Stimulated activated CD4-positive, alpha-beta T cell treated with anti-CD3 and anti-CD28 coated beads, TNF-alpha, amount 100 ng/mL, for 48 hours (primary cell): ENCODE measurements around the gene BTBD9.

ENCODE experiments used
- DNase-seq, 3 donors: peaks; one replicate each; pipeline ENCODE4 v3.0.0-alpha.2; 2020; ENCODE audit warnings: low read depth in 3 of 3

BTBD9 gene

DNA sequence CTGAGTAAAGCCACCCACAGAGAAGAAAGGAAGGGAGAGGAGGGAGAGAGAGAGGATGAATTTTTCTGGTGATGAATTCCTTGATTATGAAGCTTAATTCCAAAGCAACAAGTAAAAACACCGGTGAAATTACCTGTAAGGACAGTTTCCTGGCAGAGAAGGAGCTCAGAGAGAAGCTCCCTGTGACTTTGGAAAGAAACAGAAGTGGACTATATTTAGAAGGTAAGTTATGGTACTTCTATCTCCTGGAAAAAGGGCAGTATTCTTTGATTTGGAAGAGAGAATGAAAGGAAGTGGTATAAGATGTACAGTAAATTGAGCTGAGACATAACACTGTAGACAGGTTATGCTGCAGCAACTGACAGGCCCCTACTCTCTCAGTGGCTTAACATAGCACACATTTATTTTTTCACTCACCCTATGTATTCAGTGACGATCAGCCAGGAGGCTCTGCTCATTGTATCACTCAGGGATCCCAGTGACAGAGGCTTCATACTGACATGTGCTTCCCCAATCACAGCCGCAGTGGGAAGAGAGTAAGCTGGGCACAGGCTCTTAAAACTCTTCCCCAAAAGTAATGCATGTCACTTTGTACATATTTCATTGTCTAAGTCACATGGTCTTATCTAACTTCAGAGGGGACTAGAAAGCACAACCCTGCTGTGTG, 349.5 kb downstream of the BTBD9 start:
- no peak for DNase-seq

DNA sequence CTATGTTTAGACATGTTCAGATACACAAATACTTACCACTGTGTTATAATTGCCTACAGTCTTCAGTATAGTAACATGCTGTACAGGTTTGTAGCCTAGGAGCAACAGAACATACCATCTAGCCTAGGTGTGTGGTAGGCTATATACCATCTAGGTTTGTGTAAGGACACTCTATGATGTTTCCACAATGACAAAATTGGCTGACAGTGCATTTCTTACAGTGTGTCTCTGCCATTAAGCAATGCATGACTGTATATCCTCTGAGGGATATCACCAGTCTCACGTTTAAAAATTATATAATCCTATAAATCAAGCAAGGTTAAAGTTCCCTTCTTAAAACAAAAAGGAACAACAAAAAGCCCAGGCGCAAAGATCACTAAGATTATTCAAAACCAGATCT, 352.2 kb downstream of the BTBD9 start:
- DNase-seq = no peak

DNA sequence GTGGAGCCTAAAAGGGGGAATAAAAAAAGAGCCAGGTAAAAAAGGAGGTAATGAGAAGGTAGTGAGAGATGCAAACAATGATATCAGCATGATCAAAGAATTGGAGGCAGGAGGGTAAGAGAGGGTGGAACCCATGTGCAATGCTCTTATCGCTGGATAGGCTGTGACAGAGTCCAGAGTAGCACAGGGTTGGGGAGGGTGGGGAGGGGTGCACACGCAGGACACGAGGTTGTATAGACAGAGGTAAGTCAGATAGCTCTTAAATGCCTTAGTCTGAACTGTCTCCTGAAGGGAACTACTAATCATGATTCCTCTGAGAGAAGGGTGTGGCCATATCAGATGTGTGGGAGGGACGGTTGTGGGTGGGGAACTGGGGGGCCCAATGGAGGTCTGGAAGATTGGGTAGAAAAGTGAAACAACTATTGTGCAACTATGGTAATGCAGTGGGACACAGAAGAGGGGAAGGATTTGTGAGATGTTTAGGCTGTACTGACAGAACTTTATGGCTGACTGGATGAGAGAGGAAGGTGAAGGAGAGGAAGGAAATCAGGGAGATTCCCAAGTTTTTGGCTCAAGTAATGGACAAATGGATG, 354.8 kb downstream of the BTBD9 start:
- no peak for DNase-seq

DNA sequence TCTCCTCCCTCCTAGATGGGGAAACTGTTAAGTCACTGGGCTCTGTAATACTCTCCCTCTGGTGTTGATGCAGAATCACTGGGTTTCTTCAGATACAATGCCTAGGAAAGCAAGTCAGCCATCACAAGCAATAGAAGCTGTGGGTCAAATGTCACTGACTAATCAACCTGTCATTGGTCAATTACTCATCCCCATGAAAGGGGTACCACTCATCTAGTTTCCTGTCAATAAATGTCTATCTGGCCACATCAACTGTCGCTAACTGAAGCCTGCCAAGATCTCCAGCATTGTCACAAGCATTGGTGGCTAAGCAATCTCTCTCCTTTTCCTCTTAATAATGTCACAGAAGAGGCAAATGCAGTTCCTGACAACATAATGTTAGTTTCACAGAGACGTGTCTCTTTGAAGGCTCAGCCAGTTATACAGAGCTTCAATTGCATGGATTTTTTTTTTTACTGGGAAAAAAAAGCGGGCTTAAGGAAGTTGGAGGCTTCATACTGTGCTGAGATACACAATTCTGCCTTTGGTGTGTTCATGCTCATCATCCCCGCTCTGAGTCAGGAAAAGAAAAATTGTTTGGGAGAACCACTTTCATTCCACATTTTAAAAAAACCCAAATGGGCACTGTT, 355.9 kb downstream of the BTBD9 start:
- DNase-seq = peak in 1 of 3 donors; percentile 7

DNA sequence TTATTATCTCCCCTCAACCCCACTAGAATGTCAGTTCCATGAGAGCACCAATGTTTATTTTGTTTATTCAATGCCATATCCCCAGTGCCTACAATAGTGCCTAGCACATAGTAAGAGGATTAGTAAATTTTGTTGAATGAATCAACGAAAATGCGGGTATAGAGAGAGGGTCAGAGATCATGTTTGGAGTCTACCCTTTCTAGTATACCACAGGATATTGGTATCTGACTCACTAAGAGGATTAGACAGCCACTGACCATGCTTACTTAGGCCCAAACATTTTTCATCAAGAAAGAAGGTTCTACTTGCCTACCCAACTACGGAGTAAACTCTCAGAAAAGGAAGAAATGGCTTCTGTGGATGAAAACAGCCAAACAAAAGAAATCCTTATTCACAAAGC, 356.8 kb downstream of the BTBD9 start:
- no peak for DNase-seq

DNA sequence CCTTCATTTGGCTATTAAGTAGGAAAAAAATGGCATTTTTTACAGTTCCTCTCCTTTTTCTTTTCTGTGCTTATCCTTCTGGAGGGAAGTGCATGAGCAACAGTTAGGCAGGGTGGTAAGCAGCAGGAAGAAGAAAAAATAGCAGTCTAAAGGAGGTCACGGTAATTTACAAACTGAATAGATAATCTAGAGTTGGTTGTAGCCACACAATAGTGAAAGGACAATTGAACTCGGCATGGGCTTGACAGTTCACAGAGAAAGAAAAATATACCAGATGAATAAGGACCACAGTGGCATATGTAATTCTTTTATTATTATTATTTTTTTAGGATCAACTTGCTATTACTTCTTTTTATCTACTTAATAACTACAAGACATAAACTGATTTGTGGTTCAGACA, 358.6 kb downstream of the BTBD9 start:
- DNase-seq = no peak

DNA sequence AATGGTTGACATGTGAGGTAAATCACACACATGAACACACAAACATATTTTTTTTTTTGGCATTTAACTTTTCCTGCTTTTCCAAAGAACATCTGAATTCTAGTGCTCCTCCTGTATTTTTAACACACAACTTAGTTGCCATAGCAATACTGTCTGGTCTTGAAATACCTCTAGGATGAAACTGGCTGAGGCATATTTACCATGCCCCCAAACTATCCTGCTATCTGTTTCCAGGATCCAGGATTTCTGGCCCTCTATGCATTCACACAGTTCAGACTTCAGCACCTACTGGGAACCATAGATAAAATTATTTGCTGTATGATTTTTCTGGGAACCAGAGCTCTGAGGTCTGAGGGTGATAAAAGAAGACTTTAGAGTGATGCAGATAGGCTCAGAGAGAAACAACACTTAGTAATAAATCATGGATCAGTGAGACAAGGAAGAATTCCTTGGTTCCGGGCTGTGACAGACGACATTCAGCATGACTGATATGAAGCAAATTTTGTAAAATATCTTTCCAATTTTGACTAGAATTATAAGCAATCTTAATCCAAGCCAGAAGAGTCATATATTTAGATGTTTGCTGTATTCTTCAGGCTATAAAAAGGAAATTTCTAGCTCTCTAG, 359.7 kb downstream of the BTBD9 start:
- no peak for DNase-seq

DNA sequence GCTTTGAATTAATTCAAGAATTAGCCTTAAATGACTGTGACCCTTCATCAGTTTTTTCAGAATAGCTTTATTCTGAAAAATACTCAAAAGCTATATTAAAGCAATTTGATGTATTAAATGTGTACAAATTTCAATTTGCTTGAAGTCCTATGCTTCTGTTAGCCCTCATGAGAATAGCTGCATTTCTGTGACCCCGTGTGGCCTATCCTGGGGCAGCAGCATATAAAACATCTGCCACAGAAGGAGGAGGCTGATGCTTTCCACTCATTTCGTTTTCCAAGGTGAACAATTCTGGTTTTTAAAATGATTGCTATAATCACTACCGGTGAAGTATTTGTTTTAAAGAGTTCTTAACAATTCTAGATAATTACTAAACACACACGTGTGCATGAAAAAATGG, 360.3 kb downstream of the BTBD9 start:
- DNase-seq = no peak

DNA sequence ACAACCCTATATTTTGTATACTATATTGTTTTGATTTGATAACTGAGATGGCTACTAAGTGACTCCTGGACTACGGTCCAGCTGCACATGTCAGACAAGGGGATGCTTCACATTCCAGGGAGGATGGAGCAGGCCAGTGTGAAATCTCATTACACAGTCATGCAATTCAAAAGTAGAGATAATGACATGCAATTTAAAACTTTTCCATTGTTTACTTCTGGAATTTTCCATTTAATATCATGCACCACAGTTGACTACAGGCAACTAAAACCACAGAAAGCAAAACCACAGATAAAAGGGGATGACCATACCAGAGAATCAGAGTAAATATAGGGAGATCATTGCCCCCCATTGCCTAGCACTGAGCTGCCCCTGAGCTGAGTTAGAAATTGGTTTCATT, 366.4 kb downstream of the BTBD9 start:
- no peak for DNase-seq

DNA sequence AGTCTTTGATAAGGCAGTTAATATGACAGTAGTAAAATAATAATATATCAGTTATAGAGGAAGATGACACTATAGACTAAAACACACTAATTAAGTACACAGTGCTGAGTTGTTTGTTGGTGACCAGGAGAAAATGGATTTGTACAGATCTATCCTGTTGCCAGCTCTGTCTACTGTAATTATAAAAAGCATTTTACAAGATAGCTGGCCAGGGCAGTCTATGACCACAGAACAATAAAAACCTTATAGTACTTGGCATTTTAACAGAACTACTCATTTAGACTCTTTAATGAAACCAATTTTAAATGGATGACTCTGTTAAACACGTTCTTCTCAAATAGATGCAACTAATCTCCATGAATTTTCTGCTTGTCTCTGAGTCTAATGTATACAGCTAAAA, 367.5 kb downstream of the BTBD9 start:
- no peak for DNase-seq

DNA sequence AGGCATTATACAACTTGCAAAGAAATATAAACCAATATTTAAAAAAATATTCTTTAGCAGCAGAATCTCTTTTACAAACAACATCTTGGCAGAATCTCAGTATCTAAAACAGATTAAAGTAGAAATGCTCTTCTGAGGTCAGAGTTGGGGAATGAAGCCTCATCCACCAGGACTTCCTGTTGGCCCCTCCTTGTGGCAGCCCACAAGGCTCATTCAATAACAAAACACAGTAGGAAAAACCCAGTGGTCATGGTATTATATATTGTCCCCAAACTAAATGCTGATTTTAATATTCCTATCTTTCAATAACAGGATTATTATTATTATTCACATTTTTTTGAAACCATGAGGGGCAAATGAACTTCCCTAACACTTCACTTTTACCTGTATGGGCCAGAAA, 368.6 kb downstream of the BTBD9 start:
- DNase-seq = no peak

DNA sequence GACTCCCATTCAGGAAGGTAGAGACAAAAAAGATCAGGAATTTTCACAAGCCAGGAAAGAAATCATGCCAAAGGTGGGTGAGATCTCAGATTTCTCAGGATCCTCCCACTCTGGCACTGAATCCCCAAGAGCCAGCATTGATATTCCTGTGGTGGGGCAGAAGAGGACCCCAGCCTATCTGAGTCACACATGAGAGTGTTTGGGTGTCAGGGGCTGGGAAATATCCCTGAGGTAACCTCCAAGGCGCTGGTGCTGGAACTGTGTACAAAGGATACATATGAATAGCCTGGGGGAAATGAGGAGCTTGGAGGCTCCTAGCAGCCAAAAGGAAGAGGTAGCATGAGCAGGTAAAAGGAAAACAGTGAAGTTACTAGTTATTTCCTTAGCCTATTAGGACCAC, 369.4 kb downstream of the BTBD9 start:
- DNase-seq = no peak

DNA sequence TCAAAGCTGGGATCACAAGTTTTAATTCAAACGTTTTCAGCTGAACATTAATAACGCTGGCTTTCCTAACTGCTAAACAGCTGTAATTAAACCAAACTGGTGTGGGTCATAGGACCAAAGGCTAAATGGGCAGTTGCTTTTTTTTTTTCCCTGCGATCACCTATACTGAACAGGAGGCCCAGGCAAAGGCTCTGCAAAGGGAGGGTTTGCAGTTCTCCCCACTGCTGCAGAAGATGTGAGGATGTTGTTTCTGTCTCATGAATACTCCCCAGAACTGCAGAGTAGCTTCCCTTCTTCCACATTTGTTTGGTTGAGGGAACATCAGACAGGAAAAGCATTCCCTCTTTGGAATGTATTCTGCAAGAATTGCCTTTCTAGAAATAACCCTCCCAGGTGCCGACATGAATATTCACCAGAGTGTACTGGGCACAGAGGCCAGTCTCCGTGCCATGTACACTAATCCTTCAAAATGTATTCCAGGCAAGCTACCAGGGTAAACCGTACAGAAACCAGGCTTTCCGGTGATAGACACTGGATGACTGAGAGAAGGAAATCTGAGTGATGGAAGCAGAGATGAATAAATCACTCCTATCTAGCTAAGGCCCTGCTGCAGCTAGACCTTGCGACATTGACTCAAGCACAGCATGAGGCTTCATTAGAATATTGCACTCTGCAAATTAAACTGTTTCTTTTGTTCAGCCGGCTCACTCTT, 370.1 kb downstream of the BTBD9 start:
- DNase-seq = no peak

DNA sequence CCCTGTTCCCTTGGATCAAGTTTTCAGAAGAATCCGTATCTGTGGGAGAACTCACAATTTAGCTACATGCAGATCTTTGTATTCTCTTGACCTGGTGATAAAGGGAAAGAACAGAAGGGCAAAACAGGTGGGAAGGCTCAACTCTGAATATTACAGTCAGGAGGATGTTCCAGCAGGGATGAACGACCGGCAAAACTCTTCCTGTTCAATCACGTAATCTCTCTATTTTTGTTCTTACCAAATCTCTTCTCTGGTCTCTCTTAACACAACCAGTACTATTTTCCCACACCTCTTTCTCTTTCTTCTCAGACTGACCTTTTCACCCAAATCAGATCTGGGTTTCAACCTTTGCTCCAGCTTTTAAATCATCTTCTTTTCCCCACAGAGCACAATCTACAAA, 371.4 kb downstream of the BTBD9 start:
- no peak for DNase-seq

DNA sequence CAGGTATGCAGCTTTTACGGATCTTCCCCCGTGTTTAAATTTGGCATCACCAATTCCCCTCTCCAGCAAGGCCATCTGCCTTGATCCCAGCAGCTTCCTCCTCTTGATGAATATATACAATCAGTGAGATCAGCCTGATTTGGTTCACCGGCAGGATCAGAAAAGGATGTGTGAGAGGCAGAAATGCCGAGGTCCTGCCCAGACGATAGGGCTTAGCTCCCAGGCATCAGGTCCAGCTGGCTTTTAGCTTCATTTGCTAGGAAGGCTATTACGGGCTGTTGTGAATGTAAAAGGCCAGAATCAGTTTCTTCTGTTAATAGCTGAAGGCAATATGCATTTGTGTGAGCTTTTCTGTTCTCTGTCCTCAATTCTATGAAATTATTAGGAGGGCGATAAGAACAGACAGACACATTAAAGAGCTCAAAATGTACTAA, 372.8 kb downstream of the BTBD9 start:
- DNase-seq = no peak

DNA sequence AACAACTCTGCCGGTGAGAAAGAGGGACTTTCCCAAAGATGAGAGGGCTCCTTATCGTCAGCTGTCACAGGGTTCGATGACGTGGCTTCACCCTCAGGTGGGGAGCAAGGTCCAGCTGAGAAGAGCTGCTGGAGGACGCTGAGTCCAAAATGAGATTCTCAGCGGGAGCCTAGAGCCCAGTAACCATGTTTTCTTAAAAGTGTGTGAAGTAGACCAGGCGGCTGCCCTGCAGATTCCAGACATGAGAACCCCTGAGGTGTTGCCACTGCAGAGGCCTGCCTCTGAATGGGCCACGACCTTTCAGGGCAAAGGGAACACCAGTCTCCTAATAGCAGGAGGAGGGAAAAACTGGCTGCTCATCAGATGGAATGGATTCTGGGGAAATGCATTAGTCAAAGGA, 375.1 kb downstream of the BTBD9 start:
- no peak for DNase-seq

DNA sequence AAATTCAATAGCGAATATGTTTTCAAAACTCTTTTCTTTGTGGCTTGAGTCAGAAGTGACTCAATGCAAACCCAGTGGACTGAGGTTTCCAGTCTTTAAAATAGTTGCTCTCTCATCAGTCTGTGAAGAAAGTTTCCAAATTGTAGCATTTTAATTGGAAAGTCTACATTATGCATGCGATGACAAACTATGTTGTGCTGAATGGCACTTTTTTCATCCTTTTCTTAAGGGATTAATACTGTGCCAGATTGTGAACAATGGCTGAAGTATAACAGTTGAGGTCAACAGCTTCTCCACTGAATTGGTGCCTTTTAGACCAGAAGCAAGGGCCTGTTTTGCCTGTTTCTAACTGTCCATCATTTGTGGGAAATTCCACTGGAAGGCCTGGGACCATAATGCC, 377.1 kb downstream of the BTBD9 start:
- DNase-seq = no peak

DNA sequence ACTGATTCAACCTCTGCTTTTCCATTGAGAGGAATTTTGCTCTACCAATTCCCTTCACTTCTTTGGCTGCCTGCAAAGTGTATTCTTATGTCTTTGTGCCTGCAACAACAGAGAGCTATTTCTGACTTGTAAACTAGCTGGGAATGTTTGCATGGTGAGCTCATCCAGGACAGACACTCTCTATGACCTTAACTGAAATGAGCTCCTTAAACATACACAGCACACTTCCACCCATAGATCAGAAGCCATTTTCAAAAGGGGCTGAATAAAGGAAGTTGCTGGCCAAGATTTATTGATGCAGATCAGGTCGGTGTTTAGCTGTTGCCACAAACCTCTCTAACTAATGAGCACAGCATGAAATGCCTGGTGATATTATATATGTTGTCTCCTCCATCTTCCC, 377.7 kb downstream of the BTBD9 start:
- no peak for DNase-seq

DNA sequence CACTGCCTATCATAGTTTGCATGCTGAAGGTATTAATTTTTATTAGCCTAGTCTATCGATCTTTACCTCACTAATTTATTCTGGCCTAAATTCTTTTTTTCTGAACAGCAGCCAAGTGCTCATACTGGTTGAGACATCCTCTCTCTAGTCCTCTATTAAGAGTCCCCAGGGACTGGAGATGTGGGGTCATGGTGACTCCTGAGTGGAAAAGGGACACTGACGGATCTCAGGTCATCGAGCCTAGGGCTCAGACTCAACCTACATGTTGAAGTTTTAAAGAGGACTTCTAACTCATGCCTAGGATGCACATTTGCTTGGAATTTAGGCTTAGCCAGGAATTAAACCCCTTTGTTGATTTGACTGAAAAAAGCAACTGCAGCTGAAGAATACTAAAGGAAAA, 378.1 kb downstream of the BTBD9 start:
- no peak for DNase-seq

DNA sequence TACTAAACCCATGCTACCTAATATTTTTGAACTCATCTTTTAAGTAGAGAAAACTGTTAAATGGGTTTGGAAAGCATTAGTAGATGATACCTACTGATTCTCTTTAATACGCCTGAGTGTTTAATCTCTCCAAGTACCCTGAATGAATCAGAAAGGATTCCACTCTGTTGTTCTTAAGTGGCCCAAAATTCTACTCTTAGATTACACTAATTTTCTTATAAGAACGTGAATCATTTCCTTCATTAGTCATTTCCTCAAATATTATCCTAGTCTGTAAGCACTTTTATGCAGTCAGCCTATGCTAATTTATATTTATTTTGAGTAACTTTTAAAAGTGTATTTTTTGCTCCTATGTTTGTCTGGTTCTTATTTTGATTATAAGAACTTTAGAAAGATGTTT, 380.0 kb downstream of the BTBD9 start:
- no peak for DNase-seq

DNA sequence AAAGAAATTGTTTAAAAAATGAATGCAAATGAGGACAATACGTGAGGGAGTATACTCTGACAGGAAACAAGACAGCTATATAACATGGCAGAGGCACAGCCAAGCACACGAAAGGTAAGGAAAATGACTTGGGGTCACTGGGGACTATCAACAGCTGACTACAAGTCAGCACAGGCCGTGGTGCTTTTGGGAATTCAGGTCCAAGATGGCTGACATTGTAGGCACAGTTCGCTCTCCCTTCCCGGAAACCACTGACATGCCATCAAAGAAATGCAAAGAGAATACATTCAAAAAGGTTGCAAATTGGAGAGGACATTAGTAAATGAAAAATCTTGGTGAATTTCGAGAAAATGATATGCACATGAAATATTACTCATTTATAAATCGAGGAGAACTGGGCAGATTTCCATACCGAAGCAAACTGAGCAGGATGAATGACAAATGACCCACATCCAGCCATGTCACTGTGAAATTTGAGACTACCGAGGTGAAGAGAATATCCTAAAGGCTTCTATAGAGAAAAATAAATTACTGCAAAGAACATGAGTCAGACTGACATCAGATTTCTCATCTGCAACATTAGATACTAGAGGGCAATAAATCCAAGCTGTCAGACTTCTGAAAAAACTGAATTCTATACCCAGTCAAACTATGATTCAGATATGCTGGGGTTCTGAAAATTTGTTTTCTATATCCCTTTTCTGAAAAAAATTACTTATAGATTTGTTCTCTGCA, 391.1 kb downstream of the BTBD9 start:
- DNase-seq = no peak

DNA sequence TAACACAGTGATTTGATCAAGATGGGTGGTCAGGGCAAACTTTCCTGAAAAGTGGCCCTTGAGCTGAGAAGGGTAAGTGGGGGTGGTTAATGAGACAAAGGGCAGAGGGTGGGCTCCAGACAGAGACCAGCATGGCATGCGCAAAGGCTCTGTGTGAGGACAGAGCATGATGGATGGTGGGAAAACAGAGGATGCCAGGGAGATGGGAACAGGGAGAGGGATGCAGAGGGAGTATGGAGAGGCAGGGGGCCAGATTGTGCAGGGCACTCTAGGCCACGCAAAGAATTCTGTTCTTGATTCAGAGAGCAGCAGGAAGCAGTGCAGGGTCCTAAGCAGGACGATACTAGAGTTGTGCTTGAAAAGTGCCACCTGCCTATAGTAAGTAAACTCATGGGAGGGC, 394.4 kb downstream of the BTBD9 start:
- DNase-seq = no peak
